GM18520 (cell line): ENCODE results near the gene GSPT2.
A peak's percentile ranks its signal among the peaks of the same experiment; 100 is the strongest.
"Not testable (repeated sequence)": the region's sequence is repeated elsewhere in the genome, so short reads cannot be mapped to it uniquely, and the experiment has no call there.

ENCODE experiments used
- ATAC-seq: cut with Tn5 transposase; IDR thresholded peaks from one replicate; pipeline ENCODE4 v1.9.1; 2021; ENCODE audit not compliant: unreplicated experiment

GSPT2 gene

DNA sequence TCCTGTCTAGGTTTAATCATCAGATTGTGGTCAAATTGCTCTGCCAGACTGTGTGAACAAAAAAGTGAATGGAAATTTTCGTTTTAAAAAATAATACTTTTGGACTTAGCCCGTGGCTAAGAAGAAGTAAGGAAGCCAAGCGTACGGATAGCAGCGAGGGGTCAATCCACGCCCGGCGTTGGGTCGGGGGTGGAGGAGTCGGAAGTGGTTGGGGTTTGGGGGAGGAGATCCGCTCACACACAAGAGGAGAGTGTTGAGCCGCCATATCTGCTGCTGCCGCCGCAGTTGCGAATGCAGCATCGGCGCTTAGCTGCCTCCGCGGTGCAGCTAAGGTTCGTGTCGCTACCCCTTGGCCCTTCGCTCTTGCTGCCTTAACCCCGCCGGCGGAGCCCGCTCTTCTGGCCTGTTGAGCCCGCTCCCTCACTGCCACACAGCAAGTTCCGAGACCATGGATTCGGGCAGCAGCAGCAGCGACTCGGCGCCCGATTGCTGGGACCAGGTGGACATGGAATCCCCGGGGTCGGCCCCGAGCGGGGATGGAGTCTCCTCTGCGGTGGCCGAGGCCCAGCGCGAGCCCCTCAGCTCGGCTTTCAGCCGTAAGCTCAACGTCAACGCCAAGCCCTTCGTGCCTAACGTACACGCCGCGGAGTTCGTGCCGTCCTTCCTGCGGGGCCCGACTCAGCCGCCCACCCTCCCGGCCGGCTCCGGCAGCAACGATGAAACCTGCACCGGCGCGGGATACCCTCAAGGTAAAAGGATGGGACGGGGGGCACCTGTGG, at the start of gene GSPT2:
Gene GSPT2, plus strand, starts transcription at position 264 of the 779 bp plus-strand sequence. Its CDS starts 185 bp downstream, at position 449.
- peak; percentile 82 for ATAC-seq

DNA sequence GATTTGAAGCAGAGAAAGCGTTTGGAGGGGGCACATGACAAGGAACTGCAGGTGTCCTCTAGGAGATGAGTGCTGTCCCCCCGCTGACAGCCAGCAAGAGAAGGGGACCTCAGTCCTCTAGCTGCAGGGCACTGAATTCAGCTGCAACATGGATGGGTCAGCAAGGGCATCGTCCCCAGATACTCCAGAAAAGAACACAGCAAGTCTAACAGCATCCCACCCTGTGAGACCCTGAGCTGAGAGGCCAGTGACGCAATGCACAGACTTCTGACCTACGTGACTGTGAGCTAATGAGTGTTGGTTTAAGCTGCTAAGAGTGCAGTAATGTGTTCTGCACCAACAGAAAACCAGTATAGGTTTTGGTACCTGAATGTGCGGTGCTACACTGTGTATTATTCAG, 49.0 kb upstream of the GSPT2 start:
- ATAC-seq: no peak

DNA sequence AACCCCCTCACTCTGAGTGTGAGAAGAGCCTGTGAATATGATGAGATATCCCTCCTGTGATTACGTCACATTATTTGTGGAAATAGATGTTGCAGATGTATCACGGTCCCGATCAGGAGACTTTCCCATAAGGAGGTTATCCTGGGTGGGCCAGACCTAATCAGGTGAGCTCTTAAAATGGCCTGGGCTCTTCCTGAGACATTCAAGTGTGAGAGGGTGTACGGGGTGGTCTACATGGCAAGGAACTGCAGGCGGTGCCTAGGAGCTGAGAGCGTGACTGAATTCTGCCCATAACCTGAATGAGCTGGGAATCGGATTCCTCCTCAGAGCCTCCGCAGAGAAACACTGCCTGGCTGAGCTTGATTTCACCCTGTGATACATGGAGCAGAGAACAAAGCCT, 45.8 kb upstream of the GSPT2 start:
- ATAC-seq: no peak

DNA sequence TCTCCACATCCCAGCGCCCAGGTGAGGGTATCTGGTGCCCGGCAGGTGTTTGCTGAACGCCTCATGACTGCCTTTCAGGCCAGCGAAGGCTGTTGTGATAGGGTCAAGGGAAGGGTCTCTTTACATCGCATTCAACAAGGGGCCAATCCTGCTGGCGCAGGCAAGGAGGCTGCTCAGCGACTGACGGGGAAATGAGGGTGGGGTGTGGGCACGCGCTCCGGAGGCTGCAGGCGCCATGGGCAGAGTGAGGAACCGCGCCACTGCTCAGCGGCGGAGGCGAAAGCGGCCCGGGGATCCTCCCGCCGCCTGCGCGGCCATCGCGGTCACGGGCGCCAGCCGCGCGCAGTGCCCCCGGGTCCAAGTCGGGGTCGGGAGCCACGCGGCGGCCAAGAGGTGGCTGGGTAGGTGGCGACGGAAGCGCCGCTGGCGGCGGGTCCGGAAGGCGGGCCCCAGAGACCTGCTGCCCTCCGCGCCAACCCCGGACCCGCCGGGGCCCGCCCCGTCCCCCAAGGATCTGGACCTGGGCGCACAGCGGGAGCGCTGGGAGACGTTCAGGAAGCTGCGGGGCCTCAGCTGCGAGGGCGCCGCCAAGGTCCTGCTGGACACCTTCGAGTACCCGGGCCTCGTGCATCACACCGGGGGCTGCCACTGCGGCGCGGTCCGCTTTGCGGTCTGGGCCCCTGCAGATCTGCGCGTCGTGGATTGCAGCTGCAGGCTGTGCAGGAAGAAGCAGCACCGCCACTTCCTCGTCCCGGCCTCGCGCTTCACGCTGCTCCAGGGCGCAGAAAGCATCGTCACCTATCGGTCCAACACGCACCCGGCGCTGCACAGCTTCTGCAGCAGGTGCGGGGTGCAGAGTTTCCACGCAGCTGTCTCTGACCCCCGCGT, 32.7 kb upstream of the GSPT2 start, which contains the start of gene CENPVL1:
Gene CENPVL1, plus strand, starts transcription at position 236 of the 888 bp plus-strand sequence. Its CDS starts 0 bp downstream, at position 236.
- ATAC-seq: not testable (repeated sequence)

DNA sequence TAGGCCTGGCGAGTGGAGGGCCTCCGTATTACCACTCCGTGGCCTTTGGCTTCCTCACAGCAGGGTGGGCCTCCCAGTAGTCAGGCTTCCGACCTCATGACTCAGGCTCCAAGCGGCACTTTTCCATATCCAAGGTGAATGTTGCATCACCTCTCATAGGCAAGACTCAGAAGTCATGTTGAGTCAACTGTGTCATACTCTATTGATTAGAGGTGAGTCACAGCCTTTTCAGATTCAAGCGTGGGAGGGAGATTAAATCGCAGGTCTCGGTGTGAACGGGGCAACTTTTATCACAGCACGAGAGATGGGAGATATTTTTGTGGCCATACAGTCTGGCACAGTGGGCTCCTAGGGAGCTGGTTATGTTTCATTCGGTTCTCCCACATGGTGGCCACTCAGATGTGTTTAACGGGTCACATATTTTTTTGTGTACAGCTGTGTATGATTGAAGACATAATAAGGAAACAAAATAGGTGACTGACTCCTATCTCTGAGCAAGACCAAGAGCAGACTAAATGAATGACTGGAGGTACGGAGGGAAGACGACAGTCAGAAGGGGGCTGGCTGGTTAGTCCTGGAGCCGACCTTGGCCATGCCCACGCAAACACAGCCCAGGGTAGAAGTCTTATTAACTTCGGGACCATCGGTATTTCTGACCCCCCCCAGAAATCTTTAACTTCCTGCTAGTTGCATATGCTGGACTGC, 30.1 kb upstream of the GSPT2 start:
- ATAC-seq: not testable (repeated sequence)

DNA sequence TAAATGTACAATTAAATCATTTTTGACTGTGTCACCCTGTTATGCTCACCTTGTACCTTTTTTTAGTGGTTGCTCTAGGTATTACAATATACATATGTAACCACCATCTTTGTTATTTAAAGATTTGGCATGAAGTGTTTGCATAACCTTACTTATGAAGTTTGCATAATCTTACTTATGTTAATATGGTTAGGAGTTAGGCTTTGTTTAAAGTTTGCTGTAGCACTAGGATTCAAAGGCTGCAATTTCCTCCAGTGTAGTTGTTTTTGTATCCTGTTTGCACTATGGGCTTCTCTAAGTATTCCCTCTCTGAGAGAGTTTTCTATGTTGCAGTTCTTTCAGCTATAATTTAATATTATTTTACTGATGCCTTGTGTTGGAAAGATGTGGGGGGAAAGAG, 15.0 kb upstream of the GSPT2 start:
- no peak for ATAC-seq

DNA sequence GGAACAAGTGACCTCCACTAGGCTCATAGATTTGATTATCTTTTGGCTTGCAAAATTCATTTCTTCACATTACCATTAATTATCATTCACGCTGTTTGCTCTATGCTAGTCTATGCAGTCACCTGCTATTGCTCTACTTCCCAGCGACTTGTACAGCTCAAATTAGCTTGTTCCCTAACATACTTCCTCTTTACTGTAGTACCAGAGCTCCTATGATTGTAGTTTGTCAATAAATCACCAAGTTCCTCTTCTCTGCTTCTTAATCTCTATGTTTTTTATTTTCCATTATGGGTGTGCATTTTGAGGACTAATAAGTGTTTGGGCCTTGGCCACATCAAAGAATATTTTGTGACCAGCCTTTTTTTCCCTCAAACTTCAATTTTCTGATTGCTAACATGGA, 6.2 kb upstream of the GSPT2 start:
- ATAC-seq: no peak

DNA sequence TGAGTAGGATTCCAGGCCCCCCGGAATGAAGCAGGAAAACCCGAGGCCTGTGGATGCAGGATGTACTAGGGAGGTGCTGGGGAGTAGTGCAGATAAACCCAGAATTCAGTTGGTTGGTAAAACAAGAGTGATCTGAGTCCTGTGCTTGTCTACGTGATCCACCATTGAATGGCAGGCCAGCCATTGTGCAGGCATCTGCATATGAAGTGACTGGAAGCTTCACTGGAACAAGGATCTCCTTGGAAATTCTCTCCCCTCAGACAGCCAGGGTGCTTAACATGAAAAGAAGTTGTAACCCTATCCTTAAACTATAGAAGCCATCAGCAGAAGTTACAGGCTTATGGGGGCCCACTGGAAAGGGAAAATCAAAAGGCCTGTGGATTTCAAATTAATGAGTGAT, 656 bp upstream of the GSPT2 start:
- no peak for ATAC-seq

DNA sequence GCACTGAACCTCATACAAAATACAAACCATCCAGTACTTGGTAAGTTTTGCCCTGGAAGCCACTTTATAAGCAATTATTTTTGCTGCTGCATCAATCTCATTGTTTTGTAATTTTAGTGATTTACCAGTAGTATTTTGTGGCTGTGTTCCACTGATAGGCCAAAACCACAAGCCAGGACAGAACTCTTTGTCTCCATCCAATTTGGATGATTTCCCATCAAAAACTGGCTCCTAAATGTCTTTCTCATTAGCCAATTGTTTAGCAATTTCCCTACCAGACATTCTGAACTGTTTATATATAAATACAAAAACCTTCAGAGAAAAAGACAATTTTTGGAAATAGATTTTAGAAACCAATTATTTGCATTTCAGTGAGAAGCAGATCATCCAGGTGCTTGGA, 4.4 kb downstream of the GSPT2 start:
- ATAC-seq: no peak

DNA sequence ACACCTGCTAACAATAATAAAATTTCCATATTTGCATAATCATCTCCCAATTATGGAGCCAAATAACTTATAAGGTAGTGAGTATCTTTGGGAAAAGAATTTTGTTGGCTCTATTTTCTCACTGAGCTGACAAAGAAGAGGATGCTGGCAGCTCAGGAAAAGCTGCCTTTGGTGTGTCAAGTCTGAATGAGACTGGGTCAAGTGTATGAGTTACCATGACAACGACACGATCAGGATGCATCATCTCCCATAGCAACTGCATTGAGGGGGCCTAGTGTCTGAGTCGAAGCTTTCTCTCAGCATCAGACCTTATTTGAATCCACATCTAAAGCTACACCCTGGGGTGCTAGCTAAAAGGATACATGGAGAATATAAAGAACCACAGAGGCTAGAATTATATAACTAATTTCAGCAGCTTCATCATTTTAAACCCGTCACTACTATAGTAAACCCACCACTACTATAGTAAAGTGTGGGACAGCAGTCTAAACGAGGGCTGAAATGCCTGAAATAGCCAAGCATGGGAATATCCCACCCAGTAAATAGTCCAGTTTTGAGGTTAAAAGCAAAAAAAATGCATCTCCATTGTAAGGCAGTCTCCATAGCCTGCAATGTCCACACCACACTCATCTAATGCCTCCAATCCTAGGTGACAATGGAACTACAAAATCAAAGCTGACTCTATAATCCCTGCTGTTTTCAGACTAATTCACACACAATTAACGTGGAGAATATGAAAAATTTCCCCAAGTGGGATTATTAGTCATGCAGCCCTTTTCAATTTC, 16.0 kb downstream of the GSPT2 start:
- ATAC-seq: no peak

DNA sequence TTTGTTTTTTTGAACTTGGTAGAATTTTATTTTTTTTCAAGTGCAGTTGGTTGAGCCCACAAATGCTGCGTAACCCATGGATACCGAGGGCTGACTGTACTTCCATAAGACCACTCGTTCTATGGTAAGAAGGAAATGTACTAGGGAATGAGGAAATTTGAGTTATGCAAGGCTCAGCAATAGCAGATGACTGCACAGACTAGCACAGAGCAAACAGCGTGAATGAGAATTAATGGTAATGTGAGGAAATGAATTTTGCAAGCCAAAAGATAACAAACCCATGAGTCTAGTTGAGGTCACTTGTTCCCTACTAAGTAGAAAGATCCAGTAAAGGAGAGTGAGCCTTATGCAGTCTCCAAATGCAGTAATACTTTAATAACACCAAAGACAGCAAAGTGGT, 17.4 kb downstream of the GSPT2 start:
- no peak for ATAC-seq

DNA sequence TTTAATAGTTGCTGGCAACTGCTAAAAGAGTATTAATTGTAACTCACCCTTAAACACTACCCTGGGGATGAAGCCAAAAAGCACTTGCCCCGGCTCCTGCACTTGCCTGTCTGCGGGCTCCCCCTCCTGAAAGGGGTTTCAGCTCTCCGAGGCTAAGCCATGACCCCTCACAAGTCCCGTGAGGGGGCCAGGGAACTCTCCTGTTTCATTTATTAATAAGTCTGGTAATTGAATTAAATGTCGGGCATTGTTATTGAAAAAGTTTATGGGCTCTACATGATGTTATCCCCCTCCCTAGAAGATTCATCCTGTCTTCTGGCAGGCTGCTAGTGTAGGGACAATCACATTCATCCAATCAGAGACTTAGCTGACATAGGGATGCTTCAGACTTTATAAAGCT, 23.3 kb downstream of the GSPT2 start:
- ATAC-seq: no peak

DNA sequence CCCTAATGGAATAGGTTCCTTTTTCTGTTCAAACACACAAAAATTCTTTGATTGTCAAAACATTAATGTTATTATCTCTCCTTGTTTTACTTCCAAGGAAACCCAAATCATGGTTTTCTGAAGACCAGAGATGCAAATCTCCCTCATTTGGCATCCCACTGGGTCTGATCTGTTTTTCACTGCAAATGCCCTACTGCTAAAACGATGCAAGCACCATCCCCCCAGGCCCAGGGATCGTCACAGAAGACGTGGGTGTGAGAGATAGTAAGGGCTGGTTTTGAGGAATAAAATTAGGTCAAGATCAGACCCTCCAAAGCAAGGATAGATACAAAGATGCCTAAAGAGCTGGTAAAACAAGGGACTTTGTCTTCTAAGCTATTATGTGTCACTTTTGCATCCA, 33.6 kb downstream of the GSPT2 start:
- ATAC-seq: no peak

DNA sequence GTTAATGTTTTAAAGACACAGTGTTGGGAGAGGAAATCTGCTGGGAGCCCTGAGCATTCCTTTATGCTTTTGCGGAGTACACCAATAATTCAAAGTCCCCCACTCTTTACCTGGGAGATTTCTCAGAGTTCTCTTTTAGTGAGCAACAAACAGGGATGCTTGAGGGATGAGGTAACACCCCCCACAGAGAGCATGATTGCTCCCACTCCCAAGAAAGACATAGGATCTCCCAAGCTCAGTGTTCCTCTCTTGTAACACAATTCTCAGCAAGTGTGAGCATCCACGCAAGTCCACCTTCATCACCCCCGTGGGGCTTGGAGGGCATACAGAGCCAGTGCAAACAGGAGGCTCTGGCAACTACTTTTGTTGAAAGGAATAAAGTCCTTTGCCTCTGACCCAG, 36.1 kb downstream of the GSPT2 start:
- ATAC-seq: no peak

DNA sequence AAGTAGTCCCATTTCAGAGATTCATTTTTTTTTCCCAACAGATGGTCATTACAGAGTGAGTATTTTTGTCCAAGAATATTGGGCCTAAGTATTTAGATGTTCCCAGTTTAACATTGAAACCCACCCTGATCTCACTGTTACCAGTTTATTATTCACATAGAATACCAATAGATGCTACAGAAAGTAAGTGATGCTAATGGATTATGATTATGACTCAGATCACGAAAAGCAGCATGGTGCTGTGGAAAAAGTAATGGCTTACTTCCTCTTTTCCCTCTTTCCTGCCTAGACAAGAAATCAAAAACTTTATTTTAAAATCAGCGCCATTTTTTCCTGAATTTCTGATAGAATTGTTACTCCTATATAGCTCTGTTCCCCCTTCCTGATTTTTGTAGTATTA, 51.9 kb downstream of the GSPT2 start:
- no peak for ATAC-seq
